ENCODE data around the gene DNAJB6.
"Not testable (repeated sequence)": the region's sequence is repeated elsewhere in the genome, so short reads cannot be mapped to it uniquely, and the experiment has no call there.

DNAJB6 gene

GRCh38 chr7:157445246-157445955 lies 108.6 kb downstream of the DNAJB6 start:
- no peak for DNase-seq

DNA sequence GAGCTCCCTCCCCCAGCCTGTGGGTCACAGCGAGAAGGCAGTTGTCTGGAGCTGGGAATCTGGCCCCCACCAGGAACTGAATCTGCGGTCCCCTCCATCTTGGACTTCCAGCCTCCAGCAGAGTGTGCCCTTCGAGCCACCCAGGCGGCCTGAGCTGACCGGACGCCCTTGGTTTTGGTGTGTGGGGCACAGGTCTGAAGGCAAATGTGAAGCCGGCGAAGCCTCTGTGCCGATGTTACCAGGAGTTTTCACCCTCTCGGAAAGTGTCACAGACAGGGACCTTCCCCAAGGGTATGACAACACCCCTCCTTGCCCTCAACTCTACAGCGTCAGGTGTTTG lies 109.1 kb downstream of the DNAJB6 start:
- no peak for DNase-seq

DNA sequence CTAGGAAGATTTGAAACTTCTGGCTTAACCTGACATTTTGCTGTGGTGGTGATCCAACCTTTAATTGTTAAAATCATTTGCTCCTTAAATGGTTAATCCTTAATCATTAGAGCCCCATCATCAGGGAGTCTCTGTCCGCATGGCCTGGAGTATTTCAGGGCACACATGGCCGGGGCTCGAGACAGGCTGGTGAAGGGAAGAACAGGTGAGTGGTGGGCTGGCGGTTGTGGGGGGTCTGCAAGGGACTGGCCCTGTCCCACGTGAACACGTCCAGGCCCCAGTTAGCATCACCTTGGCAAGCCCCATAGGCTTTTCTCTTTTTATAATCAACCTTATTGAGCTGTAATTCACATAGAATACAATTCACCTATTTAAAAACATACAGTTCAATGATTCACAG lies 109.5 kb downstream of the DNAJB6 start:
- no peak for DNase-seq

DNA sequence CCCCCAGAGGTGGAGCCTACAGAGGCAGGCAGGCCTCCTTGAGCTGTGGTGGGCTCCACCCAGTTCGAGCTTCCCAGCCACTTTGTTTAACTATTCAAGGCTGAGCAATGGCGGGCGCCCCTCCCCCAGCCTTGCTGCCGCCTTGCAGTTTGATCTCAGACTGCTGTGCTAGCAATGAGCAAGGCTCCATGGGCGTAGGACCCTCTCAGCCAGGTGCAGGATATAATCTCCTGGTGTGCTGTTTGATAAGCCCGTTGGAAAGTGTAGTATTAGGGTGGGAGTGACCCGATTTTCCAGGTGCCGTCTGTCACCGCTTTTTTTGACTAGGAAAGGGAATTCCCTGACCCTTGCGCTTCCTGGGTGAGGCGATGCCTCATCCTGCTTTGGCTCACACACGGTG lies 117.2 kb downstream of the DNAJB6 start:
- DNase-seq, result not testable (repeated sequence)

- DNase-seq, result no peak
These were observed 120.8 kb downstream of the DNAJB6 start for GRCh38 chr7:157457355-157458253.

GRCh38 chr7:157458254-157458633 lies 121.4 kb downstream of the DNAJB6 start:
- DNase-seq, result no peak

DNA sequence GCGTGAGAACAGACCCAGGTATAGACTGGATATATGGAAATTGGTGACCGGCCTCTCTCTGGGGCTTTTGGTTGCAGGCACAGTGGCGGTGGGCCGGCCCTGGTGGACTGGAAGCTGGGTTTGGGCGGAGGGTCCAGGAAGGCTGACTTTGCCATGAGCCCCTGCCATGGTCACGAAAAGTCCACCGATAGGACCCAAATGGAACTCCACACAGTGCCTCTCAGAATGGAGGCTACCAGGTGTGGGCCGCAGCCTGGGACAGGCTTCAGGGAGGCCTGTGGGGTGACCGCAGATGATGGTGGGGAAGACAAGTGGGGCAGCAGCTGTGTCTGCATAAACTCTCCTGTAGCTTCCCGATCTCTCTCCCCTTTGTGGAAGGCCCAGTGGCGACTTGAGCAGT lies 123.2 kb downstream of the DNAJB6 start:
- DNase-seq, result no peak

GRCh38 chr7:157460721-157461120 lies 123.9 kb downstream of the DNAJB6 start:
- no peak for DNase-seq

GRCh38 chr7:157461573-157462418 lies 125.0 kb downstream of the DNAJB6 start:
- no peak for DNase-seq

DNA sequence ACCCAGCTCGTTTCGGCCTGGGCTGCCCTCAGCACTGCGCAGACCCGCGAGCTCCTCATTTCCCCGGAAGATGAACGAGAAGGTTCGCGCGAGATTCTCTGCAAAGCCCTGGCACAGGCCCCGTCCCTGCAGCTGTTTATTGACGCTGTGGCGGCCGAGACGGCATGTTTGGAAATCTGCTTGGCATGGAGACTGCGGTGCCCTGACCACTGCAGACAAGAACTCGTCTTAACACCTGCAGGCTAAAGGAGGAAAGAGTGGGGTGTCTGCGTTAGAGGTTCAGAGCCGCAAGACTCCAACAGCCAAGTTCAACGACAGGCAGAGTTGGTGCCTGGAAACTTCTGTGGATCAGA lies 125.6 kb downstream of the DNAJB6 start:
- no peak for DNase-seq

DNA sequence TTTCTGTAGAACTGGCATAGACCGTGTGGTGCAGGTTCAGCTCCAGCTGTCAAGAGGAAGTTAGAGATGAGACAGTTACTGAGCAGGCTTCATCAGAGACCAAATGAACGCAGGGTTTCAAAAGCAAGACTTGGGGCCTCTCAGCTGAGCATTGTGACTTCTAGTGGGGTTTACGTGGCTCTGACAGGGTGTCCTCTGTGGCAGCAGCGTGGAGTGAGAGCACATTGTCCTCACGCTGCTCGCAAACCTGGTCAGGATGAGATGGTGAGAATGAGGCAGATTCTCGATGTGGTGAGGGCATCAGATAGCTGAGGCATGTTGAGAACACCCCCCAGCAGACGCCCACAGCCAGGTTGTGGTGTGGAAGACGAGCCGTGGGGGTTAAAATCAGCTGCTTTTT lies 126.0 kb downstream of the DNAJB6 start:
- DNase-seq, result no peak

DNA sequence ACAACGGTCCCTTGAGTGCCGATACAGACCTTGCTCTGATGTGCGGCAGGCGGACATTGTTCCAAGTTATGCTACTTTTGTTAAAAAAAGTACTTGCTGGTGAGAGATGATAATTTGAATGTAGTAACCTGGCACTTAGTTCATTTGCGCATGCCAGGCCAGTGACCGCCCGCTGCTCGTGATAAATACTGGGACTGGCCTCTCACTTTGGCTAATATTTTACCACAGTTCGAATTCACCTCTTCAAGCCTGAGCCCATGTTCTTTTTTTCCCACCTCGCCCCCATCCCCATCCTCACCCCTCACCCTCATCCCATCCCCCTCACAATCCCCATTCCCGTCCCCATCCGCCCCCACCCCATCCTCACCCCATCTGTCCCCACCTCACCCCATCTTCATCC lies 126.4 kb downstream of the DNAJB6 start:
- DNase-seq, result no peak

- DNase-seq, result no peak
These were observed 127.5 kb downstream of the DNAJB6 start for GRCh38 chr7:157464111-157464970.

DNA sequence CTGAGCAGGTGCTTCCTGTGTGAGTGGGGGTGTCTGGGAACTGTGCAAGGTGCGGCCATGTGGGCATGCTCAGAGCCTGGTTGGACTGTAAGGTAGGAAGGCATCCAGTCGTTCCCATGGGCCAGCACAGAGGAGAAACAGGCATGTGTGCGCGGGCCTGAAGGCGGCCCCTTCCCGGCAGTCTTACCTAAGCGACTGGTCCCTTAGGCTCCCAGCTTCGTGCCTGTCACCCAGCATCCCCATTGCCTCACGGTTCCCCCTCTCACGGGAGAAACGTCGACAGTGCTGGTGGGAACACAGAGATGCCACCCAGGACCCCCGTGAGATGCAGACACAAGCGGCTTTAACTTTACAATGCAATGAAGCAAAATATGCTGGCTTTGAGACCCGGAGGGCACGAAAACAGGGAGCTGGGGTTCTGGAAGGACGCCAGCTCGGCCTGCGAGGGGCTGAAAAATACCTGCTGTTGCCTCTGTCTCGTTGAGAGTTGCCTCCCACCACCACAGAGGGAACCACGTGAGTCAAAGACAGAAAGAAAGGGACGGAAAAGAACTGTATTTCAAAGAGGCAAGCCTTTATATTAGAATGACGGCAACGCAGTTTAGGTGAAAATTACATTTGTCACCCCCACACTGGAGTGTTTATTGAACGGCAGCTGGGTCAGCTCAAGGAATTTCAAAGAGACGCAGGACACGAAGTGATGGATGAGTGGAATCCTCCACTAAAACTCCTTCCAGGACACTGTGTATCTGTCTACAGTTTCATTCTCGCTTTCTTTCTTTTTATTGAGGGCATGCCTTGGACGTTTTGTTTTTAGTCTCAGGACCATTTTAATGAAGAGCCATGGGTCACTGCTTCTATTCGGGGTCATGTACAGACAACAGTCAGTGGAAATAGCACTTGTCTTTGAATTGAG lies 128.4 kb downstream of the DNAJB6 start:
- DNase-seq, result no peak

- DNase-seq, result no peak
These were observed 129.4 kb downstream of the DNAJB6 start for GRCh38 chr7:157465891-157466866.

DNA sequence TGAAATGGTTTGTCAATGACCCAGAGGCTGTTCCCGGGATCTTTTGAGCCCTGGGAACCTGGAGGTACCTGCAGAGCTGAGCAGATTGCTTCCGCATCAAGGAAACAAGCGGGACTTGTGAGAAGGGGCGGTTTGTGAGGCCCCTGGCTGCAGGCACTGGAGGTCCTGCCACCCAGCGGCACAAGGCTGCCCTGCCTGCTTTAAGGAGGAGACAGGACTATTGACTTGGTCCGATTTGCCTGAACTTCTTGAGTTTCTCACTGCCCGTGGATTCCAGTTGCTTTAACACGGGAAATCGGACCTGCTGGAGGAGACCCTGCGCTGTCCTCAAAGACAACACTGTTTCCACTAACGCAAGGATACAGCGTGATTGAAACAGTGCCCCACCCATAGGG lies 130.1 kb downstream of the DNAJB6 start:
- no peak for DNase-seq
